Gastroesophageal sphincter (tissue), 4 donors: ENCODE data around the gene KIAA1210. TPM values are rescaled to one million over a fixed set of nuclear protein-coding genes. Genes with fewer than 3 reads are reported as not detected.

ENCODE experiments used
- ATAC-seq: fragments of 150-250 bp; one replicate; pipeline ENCODE4 v1.9.1; 2016; ENCODE audit warnings: mild to moderate bottlenecking, moderate library complexity
- H3K27ac ChIP-seq, 4 donors: fragments of 200-600 bp; sonication (generic) in 3 of 4; 1 replicate in 3 of 4; 2 replicates in 1 of 4; pipeline ENCODE4 v1.5.1; 2016 to 2019
- H3K27me3 ChIP-seq: fragments of 200-600 bp; sonication (generic); one replicate; pipeline ENCODE4 v1.5.1; 2019
- H3K36me3 ChIP-seq, 2 donors: fragments of 200-600 bp; sonication (generic); one replicate each; pipeline ENCODE4 v1.5.1; 2019; ENCODE audit warnings: control low read depth in 1 of 2
- H3K4me1 ChIP-seq, 3 donors: fragments of 200-600 bp; sonication (generic); 1 replicate in 2 of 3; 2 replicates in 1 of 3; pipeline ENCODE4 v1.5.1; 2016 to 2019; ENCODE audit warnings: control low read depth in 2 of 3
- H3K4me3 ChIP-seq, 2 donors: fragments of 200-600 bp; sonication (generic); one replicate each; pipeline ENCODE4 v1.5.1; 2019; ENCODE audit warnings: mild to moderate bottlenecking in 1 of 2, moderate library complexity in 1 of 2
- H3K9me3 ChIP-seq, 3 donors: fragments of 200-600 bp; sonication (generic); one replicate each; pipeline ENCODE4 v1.5.1; 2017 to 2019; ENCODE audit warnings: control low read depth in 2 of 3
- EP300 ChIP-seq: sonication (generic); formaldehyde crosslinking; IDR thresholded peaks from one replicate; pipeline ENCODE4 v1.6.1; 2017; ENCODE audit warnings: antibody characterized with exemption, mild to moderate bottlenecking
- POLR2A ChIP-seq, 2 donors: fragments of 450-650 bp; IDR thresholded peaks; one replicate each; pipeline ENCODE4 v1.6.1; 2017; ENCODE audit warnings: antibody characterized with exemption in 2 of 2, mild to moderate bottlenecking in 2 of 2, moderate library complexity in 1 of 2
- POLR2AphosphoS5 ChIP-seq: sonication (generic); formaldehyde crosslinking; IDR thresholded peaks from one replicate; pipeline ENCODE4 v1.6.1; 2017; ENCODE audit warnings: antibody characterized with exemption
- WGBS, 2 donors: methylation state at CpG; one replicate each; pipeline ENCODE4 v1.1.5; 2018; ENCODE audit warnings: low coverage in 1 of 2; 5-methylcytosine and 5-hydroxymethylcytosine counted together
- total RNA-seq, 4 donors: library from RNA; depleted of rRNA; stranded (reverse); fragments of >200 nt; gene quantifications; one replicate each; pipeline ENCODE4 v1.1.0, GENCODE V29; 2016
- TF ChIP-seq, protein P1 (sequence below), 4 experiments: fragments of 200-600 bp in 2 of 4; fragments of 450-650 bp in 2 of 4; sonication (generic) in 1 of 4; IDR thresholded peaks; one replicate each; pipeline ENCODE4 v1.5.1; 2017 to 2019; ENCODE audit warnings: antibody characterized with exemption in 4 of 4, mild to moderate bottlenecking in 2 of 4, moderate library complexity in 2 of 4

The KIAA1210 gene
- total RNA-seq, 4 donors from 2014 or later, result 0.12 TPM; not detected in 3

DNA sequence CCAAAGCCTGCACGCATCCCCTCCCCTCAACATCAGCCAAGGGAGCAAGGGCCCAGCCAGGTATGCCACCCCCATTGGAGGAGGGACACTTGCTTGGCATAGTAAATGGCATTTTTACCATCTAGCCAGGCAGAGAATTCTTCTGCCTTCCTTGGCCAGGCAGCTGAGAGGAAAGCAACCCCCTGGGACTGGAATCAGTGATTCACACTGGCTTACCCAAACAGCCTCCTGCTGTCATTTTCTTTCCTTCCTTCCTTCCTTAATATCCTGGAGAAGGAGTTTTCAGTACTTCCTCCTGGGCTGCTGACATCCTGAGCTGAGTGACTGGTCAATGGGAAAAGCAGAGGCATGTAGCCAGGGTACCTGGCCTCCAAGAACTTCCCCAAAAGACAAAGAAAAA lies 28.6 kb upstream of the KIAA1210 start:
- Histone ChIP-seq H3K36me3 (no peaks in the 10 kb centered on the region), H3K27me3 (no peaks in the 10 kb centered on the region), H3K4me3 (no peak overlapping the region), H3K9me3 (no peaks in the 10 kb centered on the region), H3K4me1 (no peaks in the 10 kb centered on the region), H3K27ac (no peak overlapping the region)
- no peak for ATAC-seq
- WGBS, 2 donors, result no CpG with 5 or more reads among the region's 1 CpG
- TF ChIP-seq POLR2A (IDR thresholded peaks at IDR 0.05), result no peak
- TF ChIP-seq, protein P1, sequence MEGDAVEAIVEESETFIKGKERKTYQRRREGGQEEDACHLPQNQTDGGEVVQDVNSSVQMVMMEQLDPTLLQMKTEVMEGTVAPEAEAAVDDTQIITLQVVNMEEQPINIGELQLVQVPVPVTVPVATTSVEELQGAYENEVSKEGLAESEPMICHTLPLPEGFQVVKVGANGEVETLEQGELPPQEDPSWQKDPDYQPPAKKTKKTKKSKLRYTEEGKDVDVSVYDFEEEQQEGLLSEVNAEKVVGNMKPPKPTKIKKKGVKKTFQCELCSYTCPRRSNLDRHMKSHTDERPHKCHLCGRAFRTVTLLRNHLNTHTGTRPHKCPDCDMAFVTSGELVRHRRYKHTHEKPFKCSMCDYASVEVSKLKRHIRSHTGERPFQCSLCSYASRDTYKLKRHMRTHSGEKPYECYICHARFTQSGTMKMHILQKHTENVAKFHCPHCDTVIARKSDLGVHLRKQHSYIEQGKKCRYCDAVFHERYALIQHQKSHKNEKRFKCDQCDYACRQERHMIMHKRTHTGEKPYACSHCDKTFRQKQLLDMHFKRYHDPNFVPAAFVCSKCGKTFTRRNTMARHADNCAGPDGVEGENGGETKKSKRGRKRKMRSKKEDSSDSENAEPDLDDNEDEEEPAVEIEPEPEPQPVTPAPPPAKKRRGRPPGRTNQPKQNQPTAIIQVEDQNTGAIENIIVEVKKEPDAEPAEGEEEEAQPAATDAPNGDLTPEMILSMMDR (IDR thresholded peaks at IDR 0.05), result no peak
- TF ChIP-seq POLR2AphosphoS5, result no peak

DNA sequence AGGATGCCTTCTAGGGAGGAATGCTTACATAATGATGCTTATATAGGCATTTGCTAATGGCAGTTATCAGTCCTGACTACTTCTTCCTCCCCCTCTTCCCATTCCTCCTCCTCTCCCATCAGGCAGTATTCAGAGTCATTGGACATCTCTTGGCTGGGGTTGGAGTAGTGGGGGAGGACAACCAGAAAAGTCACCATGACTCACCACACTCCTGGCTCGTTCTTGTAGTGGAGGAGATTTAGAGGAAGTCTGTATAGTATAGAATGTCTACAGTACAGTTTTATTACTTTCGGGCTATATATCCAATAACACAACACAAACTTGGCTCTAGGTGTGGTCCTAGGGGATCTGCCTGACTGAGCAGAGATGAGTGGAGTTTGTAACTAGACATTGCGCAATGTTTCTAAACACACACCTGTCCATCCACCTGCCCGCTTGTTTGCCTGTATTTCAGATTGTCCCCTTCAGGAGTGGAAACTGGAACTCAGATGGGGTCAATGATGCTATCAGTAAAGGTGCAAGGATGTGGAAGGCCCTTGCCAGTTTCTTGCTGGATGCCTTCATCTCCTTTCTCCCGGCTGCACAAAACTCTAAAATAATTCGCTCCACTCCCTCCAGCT lies 27.9 kb upstream of the KIAA1210 start:
- peaks cover 4% of the 10 kb centered on the region for H3K27me3 ChIP-seq
- ATAC-seq, result no peak
- H3K9me3 ChIP-seq, result no peaks in the 10 kb centered on the region
- 33 to 50% methylated on average over 2 of the region's 6 CpGs for WGBS, 2 donors
- no peak overlapping the region for H3K27ac ChIP-seq
- no peaks in the 10 kb centered on the region for H3K36me3 ChIP-seq
- TF ChIP-seq POLR2AphosphoS5, result no peak
- TF ChIP-seq POLR2A (IDR thresholded peaks at IDR 0.05), result no peak
- TF ChIP-seq, protein P1 (IDR thresholded peaks at IDR 0.05), result no peak
- TF ChIP-seq EP300, result no peak
- no peaks in the 10 kb centered on the region for H3K4me1 ChIP-seq
- H3K4me3 ChIP-seq, result no peak overlapping the region

DNA sequence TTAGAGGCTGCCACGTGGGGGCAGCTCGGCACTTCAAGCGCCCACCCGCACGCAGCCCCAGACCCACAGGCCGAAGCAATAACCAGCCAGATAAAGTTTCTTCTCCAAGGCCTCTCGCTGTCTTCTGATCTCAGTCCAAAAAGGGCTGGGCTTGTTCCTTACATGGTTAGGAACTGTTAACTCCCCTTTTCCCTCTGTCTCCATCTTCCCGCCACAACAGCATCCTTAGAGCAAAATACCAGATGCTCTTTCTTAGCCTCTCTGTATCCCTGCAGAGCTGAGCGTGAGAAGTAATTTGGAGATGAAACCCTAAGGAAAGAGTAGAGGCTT lies 23.4 kb upstream of the KIAA1210 start:
- Histone ChIP-seq H3K4me3 (no peak overlapping the region), H3K27me3 (peaks cover 5% of the 10 kb centered on the region), H3K27ac (no peak overlapping the region), H3K9me3 (no peaks in the 10 kb centered on the region), H3K4me1 (no peaks in the 10 kb centered on the region), H3K36me3 (no peaks in the 10 kb centered on the region)
- no peak for ATAC-seq
- TF ChIP-seq, protein P1 (IDR thresholded peaks at IDR 0.05), result no peak
- no peak for TF ChIP-seq POLR2A (IDR thresholded peaks at IDR 0.05)
- TF ChIP-seq POLR2AphosphoS5, result no peak
- TF ChIP-seq EP300, result no peak
- WGBS, 2 donors, result no CpG with 5 or more reads among the region's 9 CpGs

DNA sequence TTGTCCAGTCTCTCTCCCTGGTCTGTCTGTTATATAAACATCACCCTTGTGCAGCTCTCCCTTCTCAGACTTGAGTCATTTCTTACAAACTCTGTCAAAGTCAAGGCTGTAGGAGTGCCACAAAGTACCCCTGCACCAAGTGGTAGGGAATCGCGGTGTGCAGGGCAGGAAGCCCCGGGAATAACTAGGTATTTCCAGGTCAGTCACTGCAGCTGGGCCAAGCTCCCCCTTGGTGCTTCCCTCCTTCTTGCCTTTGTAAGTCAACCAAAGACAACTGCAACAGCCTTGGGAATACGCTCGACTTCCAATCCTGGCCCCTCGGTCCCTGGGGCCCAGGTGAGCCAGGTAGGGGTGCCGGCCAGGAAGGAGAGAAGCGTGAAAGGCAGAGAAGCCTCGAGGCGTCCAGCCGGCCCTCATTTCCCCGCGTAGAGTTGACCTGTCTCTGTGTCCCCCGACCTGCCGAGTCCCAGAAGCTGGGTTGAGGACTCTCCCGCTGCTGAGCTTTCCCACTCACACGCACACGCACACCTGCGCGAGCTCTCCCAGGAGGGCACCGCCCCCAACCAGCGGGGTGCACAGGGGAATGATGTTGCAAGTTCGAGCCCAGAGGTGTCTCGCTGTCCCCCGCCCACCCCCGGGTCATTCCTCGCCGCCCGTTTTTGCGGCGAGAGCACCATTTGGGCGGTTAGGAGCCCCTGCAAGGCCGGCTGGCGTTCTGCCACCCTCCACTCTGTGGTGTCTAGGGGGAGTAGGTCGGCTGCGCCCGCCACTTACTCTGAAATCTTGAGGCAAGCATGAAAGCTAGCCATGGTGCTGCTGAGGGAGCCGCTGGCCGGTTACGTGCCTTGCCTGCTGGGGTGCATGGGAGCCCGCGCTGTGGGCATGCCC lies 22.8 kb upstream of the KIAA1210 start:
- Histone ChIP-seq H3K27me3 (peaks cover 5% of the 10 kb centered on the region), H3K27ac (no peak overlapping the region), H3K9me3 (no peaks in the 10 kb centered on the region), H3K4me1 (no peaks in the 10 kb centered on the region), H3K4me3 (no peak overlapping the region), H3K36me3 (no peaks in the 10 kb centered on the region)
- TF ChIP-seq EP300 (no peak), POLR2A (IDR thresholded peaks at IDR 0.05) (no peak), POLR2AphosphoS5 (no peak)
- TF ChIP-seq, protein P1 (IDR thresholded peaks at IDR 0.05), result no peak
- 42 to 83% methylated on average over 1 to 3 of the region's 42 CpGs for WGBS, 2 donors
- ATAC-seq, result no peak

DNA sequence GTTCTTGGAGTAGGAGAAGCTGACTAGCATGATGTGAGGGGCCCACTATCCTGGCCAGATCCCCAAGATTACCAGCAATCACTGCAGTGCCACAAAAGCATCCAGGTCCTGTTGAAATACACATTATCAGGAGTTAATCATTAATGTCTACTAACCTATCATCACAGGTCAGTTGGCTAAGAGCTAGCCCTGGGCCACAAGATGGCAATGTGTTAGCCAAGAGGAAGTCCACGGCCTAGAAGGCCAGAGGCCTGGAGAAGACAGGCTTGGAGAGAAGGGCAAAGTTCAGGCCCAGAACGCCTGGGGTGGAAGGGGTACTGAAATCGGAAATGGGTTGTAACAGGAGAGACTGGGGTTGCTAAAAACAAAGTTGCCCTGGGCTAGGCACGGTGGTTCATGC lies 19.9 kb upstream of the KIAA1210 start:
- ATAC-seq, result no peak
- no peaks in the 10 kb centered on the region for H3K4me1 ChIP-seq
- WGBS, 2 donors, result 100% methylated on average over 3 of the region's 4 CpGs; no CpG with 5 or more reads in 1 of the 2 donors
- no peaks in the 10 kb centered on the region for H3K9me3 ChIP-seq
- peaks cover 5% of the 10 kb centered on the region for H3K27me3 ChIP-seq
- H3K27ac ChIP-seq, result no peak overlapping the region
- H3K36me3 ChIP-seq, result no peaks in the 10 kb centered on the region
- no peak overlapping the region for H3K4me3 ChIP-seq
- TF ChIP-seq, protein P1 (IDR thresholded peaks at IDR 0.05), result no peak
- no peak for TF ChIP-seq POLR2A (IDR thresholded peaks at IDR 0.05)
- no peak for TF ChIP-seq POLR2AphosphoS5
- no peak for TF ChIP-seq EP300
